Kidney glomerular epithelial cell (primary cell): ENCODE measurements around the gene FBL.
"Not testable (repeated sequence)": the region's sequence is repeated elsewhere in the genome, so short reads cannot be mapped to it uniquely, and the experiment has no call there.

Source experiments
- DNase-seq: peaks from one replicate; lab custom pipeline; 2025; lab: John Stamatoyannopoulos, UW

FBL gene

DNA sequence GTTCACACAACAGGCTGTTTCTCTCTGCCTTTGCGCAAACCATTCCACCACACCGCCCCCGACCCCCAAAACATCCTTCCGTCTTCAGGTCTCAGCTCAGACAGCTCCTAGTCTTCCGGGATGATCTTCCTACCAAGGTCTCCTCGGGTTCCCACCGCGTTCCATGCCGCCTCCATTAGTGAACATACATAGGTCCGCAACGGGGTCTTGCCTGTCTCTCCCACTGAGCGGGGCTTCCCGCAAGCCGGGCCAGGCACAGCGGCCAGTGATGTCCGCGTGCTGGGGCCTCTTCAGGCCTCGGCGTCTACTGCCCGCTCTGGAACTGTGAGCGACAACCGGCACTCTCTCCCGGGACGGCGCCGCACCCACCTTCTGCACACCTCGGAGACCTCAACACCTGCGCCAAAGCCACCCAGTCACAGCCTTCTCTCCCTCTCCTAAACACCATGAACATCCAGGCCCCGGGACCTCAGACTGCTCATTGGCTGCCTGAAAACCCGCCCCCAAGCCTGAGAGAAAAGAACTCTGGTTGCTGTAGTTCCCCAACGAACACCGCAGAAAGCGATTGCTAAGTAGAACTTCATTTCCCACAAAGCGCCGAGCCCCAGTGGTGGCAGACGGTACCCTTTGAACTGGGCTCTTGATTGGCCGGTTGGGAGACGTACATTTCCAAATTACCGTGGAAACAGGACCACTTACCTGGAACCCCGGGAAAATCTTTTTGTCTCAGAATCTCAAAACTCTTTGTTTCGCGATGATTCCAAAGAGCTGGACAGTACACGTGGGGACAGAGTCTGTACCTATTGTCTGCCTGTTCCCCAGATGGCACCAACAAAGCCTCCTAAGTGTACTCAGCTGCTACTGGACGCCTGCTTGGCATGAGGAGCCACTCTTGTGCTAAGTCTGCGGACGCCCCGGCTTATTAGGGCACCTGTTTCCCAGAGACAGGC, 21.8 kb downstream of the FBL start:
- peak; percentile 91 for DNase-seq

DNA sequence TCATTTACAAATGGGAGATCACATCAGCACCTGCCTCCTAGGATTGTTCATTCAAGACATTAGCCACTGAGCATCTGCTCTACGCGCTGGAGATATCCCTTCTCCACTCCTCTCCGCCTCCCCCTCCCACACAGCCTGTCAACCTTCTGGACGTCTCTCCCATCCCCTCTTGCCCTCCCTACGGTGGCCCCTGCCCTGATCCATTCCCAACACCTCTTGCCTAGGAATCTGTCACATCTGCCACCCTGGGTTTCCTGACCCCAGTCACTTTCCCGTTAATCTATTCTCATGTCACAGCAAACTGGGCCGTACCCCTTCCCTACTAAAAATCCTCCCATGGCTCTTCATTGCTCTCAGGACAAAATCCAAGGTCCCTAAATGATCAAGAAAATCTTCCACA, 22.5 kb downstream of the FBL start:
- DNase-seq: no peak

DNA sequence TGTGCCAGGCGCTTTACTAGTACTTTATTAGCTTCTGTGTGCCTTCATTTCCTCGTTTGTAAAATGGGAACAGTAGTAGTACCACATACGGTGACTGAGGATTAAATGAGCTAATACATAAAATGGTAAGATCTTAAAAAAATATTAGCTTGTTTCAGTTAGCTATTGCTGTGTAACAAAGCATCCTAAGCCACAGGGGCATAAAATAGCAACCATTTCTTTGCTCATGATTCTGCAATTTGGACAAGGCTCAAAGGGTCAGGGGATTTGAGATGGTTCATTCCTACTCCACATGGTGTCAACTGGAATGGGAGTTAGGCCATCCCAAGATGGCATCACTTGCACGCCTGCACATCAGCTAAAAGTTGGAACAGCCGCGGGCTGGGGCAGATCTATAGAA, 25.5 kb downstream of the FBL start:
- no peak for DNase-seq

DNA sequence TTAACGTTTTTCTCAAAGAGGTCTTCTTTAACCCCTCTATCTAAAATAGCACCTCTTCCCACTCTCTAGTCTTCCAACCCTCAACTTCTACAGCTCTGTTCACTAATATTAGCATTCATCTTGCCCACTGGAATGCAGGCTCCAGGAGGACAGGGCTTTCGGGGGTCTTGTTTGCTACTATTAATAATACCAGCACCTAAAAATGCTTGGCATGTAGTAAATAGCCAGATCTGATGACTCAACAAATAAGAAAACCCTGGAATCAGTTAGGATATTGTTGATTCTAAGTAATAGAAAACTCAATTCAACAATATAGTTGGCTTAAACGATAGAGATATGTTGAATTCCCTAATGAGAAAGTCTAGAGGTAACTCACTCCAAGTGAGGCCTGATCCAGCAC, 26.4 kb downstream of the FBL start:
- DNase-seq: no peak

DNA sequence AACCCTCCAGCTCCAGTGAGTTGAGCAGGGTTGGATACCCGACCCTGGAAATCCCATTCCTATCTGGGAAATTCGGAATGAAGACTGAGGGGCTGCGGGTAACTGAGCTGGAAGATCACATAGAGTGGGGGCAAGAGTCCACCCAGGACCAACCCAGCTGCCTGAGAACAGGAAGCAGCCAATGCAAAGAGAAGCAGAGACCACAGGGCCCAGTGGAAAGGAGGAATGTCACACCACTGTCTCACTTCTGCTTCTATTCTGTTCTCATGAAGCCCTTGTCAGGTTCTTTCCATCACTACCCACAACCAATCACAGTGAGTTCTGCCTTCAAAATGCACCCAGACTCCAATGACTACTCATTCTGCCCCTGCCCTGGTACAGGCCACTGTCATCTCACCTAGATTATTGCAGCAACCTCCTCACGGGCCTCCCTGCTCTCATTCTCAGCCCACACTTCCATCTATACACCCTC, 27.5 kb downstream of the FBL start:
- DNase-seq: no peak

DNA sequence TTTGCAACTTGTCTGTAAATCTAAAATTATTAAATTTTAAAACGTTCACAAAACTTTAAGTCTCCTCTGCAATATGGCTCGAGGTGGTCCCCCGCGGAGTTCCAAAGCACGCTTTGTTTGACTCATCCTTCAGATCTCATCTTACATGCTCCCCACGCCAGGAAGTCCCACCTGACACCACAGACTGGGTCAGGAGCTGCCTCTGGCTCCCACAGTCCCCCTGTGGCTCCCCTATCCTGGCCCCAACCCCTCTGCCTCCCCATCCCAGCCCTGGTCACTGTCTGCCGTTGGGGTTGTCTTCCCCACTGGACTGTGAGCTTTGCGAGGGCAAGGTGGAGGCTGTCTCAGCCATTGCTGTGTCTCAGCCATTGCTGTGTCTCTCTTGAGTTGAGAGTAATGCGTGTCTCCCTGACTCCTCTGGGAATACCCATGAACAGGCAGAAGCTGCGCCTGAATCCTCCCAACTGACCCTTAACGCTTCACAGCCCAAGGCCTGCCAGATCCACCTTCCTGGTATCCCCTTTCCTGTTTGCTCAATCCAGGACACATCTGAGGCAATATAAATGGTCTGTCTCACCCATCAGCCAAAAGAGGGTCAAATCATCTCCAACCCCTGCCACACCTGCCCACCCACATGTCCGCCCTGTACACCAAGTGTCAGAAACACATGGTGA, 28.2 kb downstream of the FBL start:
- DNase-seq: no peak

DNA sequence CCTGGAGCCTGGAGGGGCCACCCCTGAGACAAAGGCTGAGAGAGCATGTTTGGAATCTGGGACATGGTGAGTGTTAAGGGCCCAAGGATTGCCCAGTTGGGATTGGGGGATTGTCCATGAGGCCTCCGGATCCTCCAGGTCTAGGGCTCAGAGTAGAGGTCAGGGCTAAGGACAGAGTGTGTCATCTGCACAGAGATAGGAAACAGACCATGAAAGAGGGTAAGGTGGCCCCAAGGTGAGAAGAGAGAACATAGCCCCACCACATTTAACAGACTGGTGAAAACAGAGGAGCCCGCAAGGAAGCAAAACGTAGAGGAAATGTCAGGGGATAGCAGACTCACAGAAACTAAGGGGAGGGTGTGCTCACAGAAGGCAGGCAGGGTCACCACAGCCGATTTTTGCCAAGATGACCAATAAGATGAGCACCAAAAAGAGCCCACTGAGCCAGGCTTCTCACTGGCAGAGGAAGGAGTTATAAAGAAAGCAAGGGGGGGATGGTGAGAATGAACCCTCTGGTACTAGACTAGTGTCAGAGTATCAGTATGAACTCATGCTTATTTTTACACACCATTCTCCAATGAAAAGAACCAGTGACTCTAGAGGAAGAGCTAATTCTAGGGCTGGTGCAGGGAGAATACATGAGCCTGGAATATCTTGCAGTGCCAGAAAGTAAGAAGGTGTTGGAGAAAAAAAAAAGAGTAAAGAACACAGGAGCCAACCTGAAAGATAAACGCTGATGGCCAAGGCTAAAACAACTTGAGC, 29.7 kb downstream of the FBL start:
- no peak for DNase-seq

DNA sequence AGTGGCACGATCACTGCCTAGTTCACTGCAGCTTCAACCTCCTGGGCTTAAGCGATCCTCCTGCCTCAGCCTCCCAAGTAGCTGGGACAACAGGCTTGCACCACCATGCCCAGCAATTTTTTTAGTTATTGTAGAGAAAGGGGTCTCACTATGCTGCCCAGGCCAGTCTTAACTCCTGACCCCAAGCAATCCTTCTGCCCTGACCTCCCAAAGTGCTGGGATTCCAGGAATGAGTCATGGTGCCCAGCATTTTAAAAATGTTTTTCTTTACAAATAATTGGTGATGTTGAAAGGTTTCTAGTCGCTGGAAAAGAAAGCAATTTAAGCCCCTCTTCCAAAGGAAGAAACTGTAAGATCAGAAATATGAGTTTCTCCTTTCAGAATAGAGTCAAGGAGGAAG, 31.6 kb downstream of the FBL start:
- no peak for DNase-seq

DNA sequence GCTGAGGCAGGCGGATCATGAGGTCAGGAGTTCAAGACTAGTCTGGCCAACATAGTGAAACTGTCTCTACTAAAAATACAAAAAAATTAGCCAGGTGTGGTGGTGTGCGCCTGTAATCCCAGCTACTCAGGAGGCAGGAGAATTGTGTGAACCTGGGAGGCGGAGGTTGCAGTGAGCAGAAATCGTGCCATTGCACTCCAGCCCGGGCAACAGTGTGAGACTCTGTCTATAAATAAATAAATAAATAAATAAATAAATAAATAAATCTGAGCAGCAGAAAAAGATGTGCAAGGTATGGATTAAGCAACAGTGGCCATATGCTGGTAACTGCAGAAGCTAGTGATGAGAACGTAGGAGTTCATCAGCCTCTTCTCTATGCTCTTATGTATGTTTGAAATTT, 32.1 kb downstream of the FBL start:
- not testable (repeated sequence) for DNase-seq

DNA sequence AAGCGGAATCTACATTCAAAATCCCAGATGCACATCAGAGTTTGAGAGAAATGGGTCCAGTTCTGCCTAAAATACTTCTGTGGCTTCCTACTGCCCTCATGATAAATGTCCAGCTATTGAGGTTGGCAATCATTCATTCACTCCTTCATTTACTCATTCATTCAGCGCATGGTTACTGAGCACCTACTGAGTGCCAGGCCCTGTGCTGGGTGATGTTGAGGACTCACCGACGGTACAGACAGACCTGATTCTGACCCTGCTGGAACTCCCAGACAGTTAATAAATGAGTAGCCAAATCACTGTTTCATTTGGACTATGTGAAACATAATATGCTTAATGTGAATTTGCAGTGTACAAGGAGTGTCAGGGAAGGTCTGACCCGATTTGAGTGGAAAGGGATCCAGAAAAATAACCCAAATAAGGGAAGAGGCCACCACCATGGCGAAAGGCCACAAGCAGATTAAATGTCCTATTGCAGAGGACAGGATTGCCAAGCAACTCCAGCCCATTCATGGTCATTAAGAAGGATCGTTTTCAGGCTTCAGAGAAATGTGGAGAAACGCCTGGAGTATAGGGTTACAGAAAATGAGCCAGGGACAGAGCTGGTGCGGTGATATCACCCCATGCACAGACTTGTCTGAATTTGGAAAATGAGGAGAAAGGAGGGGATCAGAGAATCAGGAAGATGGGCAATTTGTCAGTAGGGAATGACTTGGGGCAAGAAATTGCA, 32.8 kb downstream of the FBL start:
- no peak for DNase-seq

DNA sequence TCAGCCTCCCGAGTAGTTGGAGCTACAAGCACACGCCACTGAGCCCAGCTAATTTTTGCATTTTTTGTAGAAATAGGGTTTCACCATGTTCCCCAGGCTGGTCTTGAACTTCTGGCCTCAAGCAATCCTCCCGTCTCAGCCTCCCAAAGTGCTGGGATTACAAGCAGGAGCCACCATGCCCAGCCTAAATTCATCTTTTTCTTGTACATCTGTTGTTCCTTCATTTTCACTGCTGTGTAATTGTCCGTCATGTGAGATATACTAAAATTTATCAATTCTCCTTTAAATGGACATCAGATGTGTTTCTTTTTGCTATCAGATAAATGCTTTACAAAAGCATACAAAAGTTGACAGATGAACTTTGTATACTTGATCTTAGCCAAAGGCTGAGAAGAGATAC, 35.1 kb downstream of the FBL start:
- no peak for DNase-seq

DNA sequence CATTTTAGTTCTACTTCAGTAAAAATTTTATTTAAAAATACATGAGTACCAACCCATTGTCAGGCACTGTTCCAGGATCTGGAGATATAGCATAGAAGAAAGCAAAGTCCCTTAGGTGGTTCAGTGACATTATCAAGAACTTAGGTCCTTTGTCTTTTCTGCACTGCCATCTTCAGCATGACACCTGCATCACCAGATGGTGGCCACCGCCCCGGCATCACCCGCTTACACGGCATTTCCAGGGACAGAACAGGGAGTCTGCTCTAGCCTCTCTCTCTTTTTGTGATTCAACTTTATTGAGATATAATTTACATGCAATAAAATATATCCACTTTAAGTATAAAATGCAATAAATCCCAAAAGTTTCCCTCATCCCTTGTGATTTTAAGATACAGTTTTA, 35.8 kb downstream of the FBL start:
- DNase-seq: no peak

DNA sequence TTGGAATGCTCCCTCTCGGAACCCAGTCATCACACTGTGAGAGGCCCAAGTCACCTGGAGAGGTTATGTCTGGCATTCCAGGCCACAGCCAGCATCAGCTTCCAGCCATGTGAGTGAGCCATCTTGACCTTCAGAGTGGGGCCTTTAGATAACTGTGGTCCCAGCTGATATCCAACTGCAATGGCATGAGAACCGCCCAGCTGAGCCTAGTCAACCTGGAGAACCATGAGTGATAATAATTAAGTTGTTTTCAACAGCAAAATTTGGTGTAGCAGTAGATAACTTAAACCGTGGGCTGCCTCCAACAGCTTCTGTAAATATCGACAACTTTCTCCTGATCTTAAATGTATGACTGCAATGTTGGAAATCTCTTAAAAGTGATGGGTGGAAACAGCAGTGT, 36.8 kb downstream of the FBL start:
- DNase-seq: no peak

DNA sequence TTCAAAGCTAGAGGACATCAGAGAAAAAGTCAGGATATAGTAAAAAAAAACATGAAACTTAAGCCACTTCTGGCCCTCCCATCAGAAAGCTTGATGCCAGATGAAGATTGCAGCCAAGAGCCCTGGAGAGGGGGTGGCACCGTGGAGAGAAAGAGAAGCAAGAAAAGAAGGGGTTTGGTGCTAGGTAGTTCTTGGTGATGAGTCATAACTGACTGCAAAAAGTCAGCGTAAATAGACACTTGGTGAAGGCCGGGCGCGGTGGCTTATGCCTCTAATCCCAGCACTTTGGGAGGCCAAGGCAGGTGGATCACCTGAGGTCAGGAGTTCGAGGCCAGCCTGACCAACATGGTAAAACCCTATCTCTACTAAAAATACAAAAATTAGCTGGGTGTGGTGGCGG, 37.5 kb downstream of the FBL start:
- not testable (repeated sequence) for DNase-seq

DNA sequence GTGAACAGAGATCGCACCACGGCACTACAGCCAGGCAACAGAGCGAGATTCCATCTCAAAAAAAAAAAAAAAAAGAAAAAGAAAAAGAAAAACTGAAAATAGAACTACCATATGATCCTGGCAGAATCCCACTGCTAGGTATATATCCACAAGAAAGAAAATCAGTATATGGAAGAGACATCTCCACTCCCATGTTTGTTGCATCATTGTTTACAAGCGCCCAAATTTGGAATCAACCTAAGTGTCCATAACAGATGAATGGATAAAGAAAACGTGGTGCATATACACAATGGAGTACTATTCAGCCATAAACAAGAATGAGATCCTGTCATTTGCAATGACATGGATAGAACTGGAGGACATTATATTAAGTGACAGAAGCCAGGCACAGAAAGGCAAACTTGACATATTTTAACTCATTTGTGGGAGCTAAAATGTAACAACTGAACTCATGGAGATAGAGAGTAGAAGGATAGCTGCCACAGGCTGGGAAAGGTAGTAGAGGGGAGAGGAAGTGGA, 38.3 kb downstream of the FBL start:
- no peak for DNase-seq

DNA sequence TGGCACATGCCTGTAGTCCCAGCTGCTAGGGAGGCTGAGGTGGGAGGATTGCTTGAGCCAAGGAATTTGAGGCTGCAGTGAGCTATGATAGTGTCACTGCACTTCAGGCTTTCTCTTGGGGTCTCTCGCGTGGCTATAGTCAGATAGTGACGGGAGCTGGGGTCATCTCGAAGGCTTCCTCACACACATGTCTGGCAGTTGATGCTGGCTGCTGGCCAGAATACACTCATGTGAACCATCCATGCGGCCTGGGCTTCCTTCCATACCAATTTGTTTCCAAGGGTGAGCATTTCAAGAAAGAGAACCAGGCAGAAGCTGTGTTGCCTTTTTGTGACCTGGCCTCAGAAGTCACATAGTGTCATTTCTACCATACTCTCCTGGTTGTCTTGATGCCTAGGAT, 41.1 kb downstream of the FBL start:
- no peak for DNase-seq

DNA sequence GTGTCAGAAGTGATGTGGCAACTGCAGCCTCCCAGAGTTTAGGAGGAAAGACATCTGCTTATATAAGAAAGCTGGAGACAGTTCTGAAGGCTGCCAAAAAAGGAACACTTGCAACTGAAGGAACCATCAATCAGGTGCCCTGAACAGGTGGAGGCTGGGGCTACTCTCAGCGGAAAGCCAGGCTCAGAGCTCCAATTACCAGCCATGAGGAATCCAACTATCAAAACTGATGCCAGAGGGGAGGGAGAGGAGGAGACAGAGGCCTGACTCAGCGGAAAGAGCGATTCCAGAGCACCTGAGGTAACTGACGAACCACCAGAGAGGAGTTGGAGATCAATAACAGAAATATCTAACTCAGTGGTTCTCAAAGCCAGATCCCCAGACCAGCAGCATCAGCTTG, 43.2 kb downstream of the FBL start:
- no peak for DNase-seq

DNA sequence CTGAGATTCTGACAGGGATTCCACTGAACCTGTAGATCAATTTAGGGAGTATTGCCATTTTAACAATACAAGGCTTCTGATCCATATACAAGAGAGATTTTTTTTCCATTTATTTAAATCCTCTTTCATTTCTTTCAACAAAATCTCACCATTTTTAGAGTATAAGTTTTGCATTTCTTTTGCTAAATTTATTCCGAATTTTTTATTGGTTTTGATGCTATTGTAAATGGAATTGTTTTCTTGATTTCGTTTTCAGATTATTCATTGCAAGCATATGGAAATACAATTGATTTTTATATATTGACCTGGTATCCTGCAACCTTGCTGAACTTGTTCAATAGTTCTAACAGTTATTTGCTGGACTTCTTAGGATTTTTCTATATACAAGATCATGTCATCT, 49.1 kb downstream of the FBL start:
- DNase-seq: no peak

DNA sequence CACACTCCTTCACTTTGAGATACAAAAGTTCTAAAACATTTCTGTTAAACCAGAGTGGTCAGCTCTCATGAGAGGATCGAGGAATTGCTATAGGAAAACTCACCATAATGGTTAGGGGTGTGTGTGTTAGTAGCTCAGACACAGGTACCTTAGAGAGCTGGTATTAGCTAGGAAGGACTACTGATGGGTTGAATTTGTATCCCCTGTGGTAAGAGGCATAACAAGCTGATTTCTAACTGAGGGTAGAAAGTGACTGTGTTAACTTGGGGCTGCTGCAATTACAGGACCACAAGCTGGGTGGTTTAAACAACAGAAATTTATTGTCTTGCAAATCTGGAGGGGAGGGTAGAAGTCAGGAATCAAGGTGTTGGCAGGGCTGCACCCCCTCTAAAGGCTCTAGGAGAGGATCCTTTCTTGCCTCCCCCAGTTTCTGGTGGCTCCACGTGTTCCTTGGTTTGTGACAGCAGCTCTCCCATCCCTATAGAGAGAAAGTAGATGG, 50.1 kb downstream of the FBL start:
- DNase-seq: no peak

DNA sequence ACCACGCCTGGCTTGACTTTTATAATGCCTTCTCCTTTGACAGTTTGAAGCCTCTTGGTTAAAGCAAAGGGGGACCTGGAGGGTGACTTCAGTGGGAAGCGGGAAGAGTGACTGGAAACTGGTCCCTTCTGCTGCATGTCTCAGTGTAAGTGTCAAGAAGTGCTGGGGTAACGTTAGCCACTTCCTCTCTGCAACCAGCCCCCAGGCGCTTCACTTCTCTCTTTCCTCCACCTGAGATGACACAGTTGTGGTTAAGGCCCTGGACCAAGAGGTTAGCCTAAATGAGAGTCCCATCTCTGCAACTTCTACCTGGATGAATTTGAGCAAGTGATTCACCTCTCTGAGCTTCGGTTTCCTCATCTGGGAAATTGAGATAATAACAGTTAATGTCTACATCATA, 51.2 kb downstream of the FBL start:
- DNase-seq: no peak

DNA sequence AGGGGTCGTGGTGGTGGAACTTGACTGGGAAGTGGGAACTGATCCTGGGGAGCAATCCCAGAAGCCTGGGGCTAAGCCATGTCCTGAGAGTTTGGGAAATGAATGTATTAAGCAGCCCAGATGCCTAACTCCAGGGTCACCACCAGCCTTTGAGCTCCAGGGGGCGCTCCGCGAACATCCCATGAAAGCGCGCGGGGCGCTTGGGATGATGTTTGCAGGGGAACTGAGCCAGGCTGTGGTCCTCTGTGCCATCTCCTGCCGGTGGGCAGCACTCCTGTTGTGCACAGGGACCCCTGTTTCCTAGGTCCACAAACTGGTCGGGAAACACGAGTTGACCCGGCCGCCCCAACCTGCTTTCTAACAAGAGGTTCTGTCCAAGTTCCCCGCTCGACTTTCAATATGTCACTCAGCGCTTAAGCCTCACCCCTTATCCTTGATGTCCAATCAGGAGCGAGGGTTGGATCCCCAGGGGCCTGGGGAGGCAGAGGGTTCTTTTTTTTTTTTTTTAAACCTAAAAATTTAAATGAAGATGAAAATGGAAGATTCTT, 53.1 kb downstream of the FBL start:
- DNase-seq: peak; percentile 66
